Keratinocyte (primary cell): ENCODE data around the gene KCNC4.

Source experiments
- CTCF ChIP-seq, 3 experiments: IDR thresholded peaks in 1 of 3; conservative IDR thresholded peaks in 1 of 3; optimal IDR thresholded peaks in 1 of 3; 2 replicates in 2 of 3; 3 replicates in 1 of 3; pipeline versions ENCODE3 to v1.5.1; 2011; ENCODE audit warnings: low read length in 3 of 3, mild to moderate bottlenecking in 3 of 3, moderate library complexity in 2 of 3, control low read depth in 1 of 3, inconsistent platforms in 1 of 3; ENCODE audit not compliant: insufficient read depth in 2 of 3; ENCODE audit errors: extremely low read depth in 1 of 3
- EZH2 ChIP-seq: IDR thresholded peaks from one replicate; pipeline ENCODE4 v1.6.1; 2012; ENCODE audit warnings: inconsistent platforms, mild to moderate bottlenecking, low read length, moderate library complexity

DNA sequence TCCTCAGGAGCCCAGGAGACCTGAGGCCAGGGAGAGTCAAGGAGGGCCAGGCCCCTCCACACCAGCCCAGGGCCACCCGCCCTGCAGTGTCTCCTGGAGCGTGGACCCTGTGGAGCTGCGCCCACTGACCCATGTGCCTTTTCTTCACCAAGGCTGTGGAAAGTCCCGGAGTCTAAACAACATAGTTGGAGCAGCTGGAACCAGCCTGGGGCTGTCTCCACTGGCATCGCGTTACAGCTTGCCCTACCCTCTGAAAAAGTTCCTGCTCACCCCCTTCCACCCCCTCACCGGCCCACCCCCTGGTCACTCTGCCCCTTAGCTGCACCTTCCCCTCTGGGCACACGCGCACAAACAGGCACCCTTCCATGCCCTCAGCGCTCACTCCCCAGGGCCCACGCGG is 18.3 kb downstream of the KCNC4 start:
- no peak for TF ChIP-seq EZH2
- TF ChIP-seq CTCF (optimal IDR thresholded peaks at IDR 0.05 in 1 of 3, IDR thresholded peaks at IDR 0.05 in 1 of 3, conservative IDR thresholded peaks at IDR 0.05 in 1 of 3; ENCODE audit: extremely low read depth in 1 of 3, insufficient read depth in 2 of 3, low read length in 3 of 3), result no peak
